H1 (cell line): Measurements from ENCODE around the gene TCEANC2. TPM values are rescaled to one million over a fixed set of nuclear protein-coding genes. Genes with fewer than 3 reads are reported as not detected.

Experiments used
- CTCF ChIA-PET: fragments of 300-600 bp; sonication (Branson Sonifier 250); formaldehyde crosslinking; loops from one replicate; lab custom pipeline; 2021; ENCODE audit not compliant: partially characterized antibody; lab: Charles Lee
- POLR2A ChIA-PET: fragments of 300-600 bp; sonication (Branson Sonifier 250); formaldehyde crosslinking; loops from one replicate; lab custom pipeline; 2021; ENCODE audit warnings: inconsistent platforms; ENCODE audit not compliant: partially characterized antibody; lab: Charles Lee
- DNase-seq, 2 experiments: peaks; one replicate each; pipeline versions ENCODE4 v3.0.0 to v3.0.0-alpha.2; 2010 to 2022; ENCODE audit warnings: low spot score in 2 of 2, low read depth in 1 of 2, mixed read lengths in 1 of 2
- FAIRE-seq: peaks from 2 replicates; lab custom pipeline; 2011; peaks lifted over from hg19 to GRCh38; lab: Jason Lieb, UNC
- H2AFZ ChIP-seq: 2 replicates; pipeline ENCODE4 v1.8.1; 2012; ENCODE audit warnings: low read length, inconsistent platforms
- H2AK5ac ChIP-seq: 2 replicates; pipeline ENCODE4 v1.6.1; 2013; ENCODE audit warnings: low read depth, low read length
- H2BK120ac ChIP-seq: replicated peaks from 2 replicates; pipeline ENCODE3; 2013; ENCODE audit warnings: low read depth, low read length, inconsistent platforms
- H2BK12ac ChIP-seq: 2 replicates; pipeline ENCODE4 v1.6.1; 2013; ENCODE audit warnings: low read depth, low read length
- H2BK15ac ChIP-seq: 2 replicates; pipeline ENCODE4 v1.6.1; 2013; ENCODE audit warnings: low read length
- H2BK20ac ChIP-seq: 2 replicates; pipeline ENCODE4 v1.6.1; 2013; ENCODE audit warnings: low read length
- H2BK5ac ChIP-seq: 2 replicates; pipeline ENCODE4 v1.6.1; 2013; ENCODE audit warnings: low read depth, low read length
- H3K14ac ChIP-seq: 2 replicates; pipeline ENCODE4 v1.6.1; 2013; ENCODE audit warnings: inconsistent platforms; ENCODE audit not compliant: insufficient read length
- H3K18ac ChIP-seq: 2 replicates; pipeline ENCODE4 v1.6.1; 2013; ENCODE audit warnings: low read length; ENCODE audit errors: extremely low read depth
- H3K23ac ChIP-seq: 2 replicates; pipeline ENCODE4 v1.6.1; 2013; ENCODE audit warnings: inconsistent platforms; ENCODE audit not compliant: insufficient read length
- H3K23me2 ChIP-seq: 2 replicates; pipeline ENCODE4 v1.6.1; 2013; ENCODE audit warnings: low read depth, low read length
- H3K27ac ChIP-seq: 2 replicates; pipeline ENCODE4 v1.6.1; 2011; ENCODE audit warnings: low read depth, low read length, inconsistent platforms
- H3K27me3 ChIP-seq, 4 experiments: replicated peaks in 1 of 4; 1 replicate in 1 of 4; 2 replicates in 3 of 4; pipeline versions ENCODE4 v1.6.1 to v1.8.1; 2011 to 2013; ENCODE audit warnings: low read length in 3 of 4, mild to moderate bottlenecking in 3 of 4, inconsistent platforms in 2 of 4, mixed read lengths in 2 of 4, moderate library complexity in 1 of 4; ENCODE audit not compliant: control insufficient read depth in 3 of 4, insufficient read depth in 3 of 4; ENCODE audit errors: extremely low read depth in 1 of 4
- H3K36me3 ChIP-seq, 4 experiments: 2 replicates each; pipeline versions ENCODE4 v1.6.1 to v1.8.1; 2011 to 2013; ENCODE audit warnings: mild to moderate bottlenecking in 4 of 4, low read length in 3 of 4, moderate library complexity in 2 of 4, control low read depth in 1 of 4, inconsistent platforms in 1 of 4; ENCODE audit not compliant: insufficient read depth in 4 of 4, control insufficient read depth in 2 of 4
- H3K4ac ChIP-seq: replicated peaks from 2 replicates; pipeline ENCODE3; 2013; ENCODE audit warnings: low read length, low read depth, mixed read lengths, inconsistent platforms; ENCODE audit not compliant: insufficient read length
- H3K4me1 ChIP-seq, 4 experiments: replicated peaks in 1 of 4; 1 replicate in 1 of 4; 2 replicates in 3 of 4; pipeline versions ENCODE4 v1.6.1 to v1.8.1; 2011 to 2013; ENCODE audit warnings: low read length in 3 of 4, inconsistent platforms in 2 of 4, mixed read lengths in 1 of 4; ENCODE audit not compliant: insufficient read depth in 4 of 4, control insufficient read depth in 3 of 4
- H3K4me2 ChIP-seq, 2 experiments: 2 replicates each; pipeline versions ENCODE4 v1.6.1 to v1.8.1; 2011 to 2013; ENCODE audit warnings: low read depth in 2 of 2, low read length in 2 of 2, control low read depth in 1 of 2, inconsistent platforms in 1 of 2, mild to moderate bottlenecking in 1 of 2; ENCODE audit not compliant: insufficient read depth in 1 of 2
- H3K4me3 ChIP-seq, 4 experiments: fragments of 200-600, 300-600 bp in 1 of 4; sonication (generic), shearing (Covaris generic), sonication (Bioruptor Twin) in 1 of 4; 2 replicates each; pipeline versions ENCODE4 v1.5.1 to v1.8.1; 2011 to 2016; ENCODE audit warnings: low read length in 4 of 4, low read depth in 3 of 4, control low read depth in 2 of 4, inconsistent platforms in 2 of 4, mild to moderate bottlenecking in 2 of 4, mixed read lengths in 1 of 4, moderate library complexity in 1 of 4; ENCODE audit not compliant: insufficient read depth in 2 of 4; ENCODE audit errors: extremely low read depth in 1 of 4
- H3K56ac ChIP-seq: replicated peaks from 2 replicates; pipeline ENCODE3; 2013; ENCODE audit warnings: low read depth, mild to moderate bottlenecking, mixed read lengths, low read length, inconsistent platforms; ENCODE audit not compliant: insufficient read length
- H3K79me1 ChIP-seq: 2 replicates; pipeline ENCODE4 v1.6.1; 2013; ENCODE audit warnings: low read depth, low read length, control low read depth
- H3K79me2 ChIP-seq, 2 experiments: 2 replicates each; pipeline versions ENCODE4 v1.6.1 to v1.8.1; 2012 to 2013; ENCODE audit warnings: low read length in 2 of 2, mild to moderate bottlenecking in 2 of 2, inconsistent platforms in 1 of 2; ENCODE audit not compliant: insufficient read depth in 2 of 2, control insufficient read depth in 1 of 2
- H3K9ac ChIP-seq, 4 experiments: replicated peaks in 1 of 4; 1 replicate in 1 of 4; 2 replicates in 3 of 4; pipeline versions ENCODE4 v1.6.1 to v1.8.1; 2011 to 2013; ENCODE audit warnings: low read depth in 3 of 4, low read length in 3 of 4, control low read depth in 2 of 4, mild to moderate bottlenecking in 2 of 4, moderate library complexity in 2 of 4, inconsistent platforms in 1 of 4; ENCODE audit errors: extremely low read depth in 1 of 4
- H3K9me3 ChIP-seq, 2 experiments: 2 replicates each; pipeline versions ENCODE4 v1.6.1 to v1.8.1; 2012 to 2013; ENCODE audit warnings: mild to moderate bottlenecking in 2 of 2, moderate library complexity in 2 of 2, control low read depth in 1 of 2, inconsistent platforms in 1 of 2, low read depth in 1 of 2, low read length in 1 of 2, mixed read lengths in 1 of 2; ENCODE audit not compliant: insufficient read depth in 2 of 2
- H4K20me1 ChIP-seq, 2 experiments: replicated peaks in 1 of 2; 2 replicates each; pipeline versions ENCODE3 to v1.8.1; 2011 to 2013; ENCODE audit warnings: inconsistent platforms in 2 of 2, low read length in 2 of 2, mild to moderate bottlenecking in 1 of 2; ENCODE audit not compliant: insufficient read depth in 2 of 2, control insufficient read depth in 1 of 2
- H4K5ac ChIP-seq: 2 replicates; pipeline ENCODE4 v1.6.1; 2013; ENCODE audit warnings: low read length, low read depth, mixed read lengths, inconsistent platforms; ENCODE audit not compliant: insufficient read length
- H4K8ac ChIP-seq: 2 replicates; pipeline ENCODE4 v1.8.0; 2013; ENCODE audit warnings: mild to moderate bottlenecking, moderate library complexity, low read length, inconsistent platforms; ENCODE audit not compliant: insufficient read depth; ENCODE audit errors: extremely low read depth
- H4K91ac ChIP-seq: replicated peaks from 2 replicates; pipeline ENCODE3; 2013; ENCODE audit warnings: low read length, mixed read lengths, inconsistent platforms; ENCODE audit not compliant: insufficient read length
- ASH2L ChIP-seq: fragments of 200-600, 300-600 bp; sonication (generic); IDR thresholded peaks from one replicate; pipeline ENCODE4 v1.7.1; 2017; ENCODE audit warnings: low read length
- KDM5A ChIP-seq: fragments of 200-600 bp; IDR thresholded peaks from 2 replicates; pipeline ENCODE4 v1.7.1; 2012; ENCODE audit warnings: mild to moderate bottlenecking, low read length, inconsistent platforms, mixed read lengths
- MAX ChIP-seq: IDR thresholded peaks from 2 replicates; pipeline ENCODE4 v1.6.1; 2012; ENCODE audit warnings: inconsistent platforms
- SRF ChIP-seq: IDR thresholded peaks from 2 replicates; pipeline ENCODE4 v1.6.1; 2011; ENCODE audit warnings: mild to moderate bottlenecking, low read depth, low read length, moderate library complexity
- SUZ12 ChIP-seq: fragments of 200-600 bp; sonication (generic); IDR thresholded peaks from 2 replicates; pipeline ENCODE4 v1.6.1; 2012; ENCODE audit warnings: mild to moderate bottlenecking, inconsistent platforms, low read length, moderate library complexity, mixed read lengths
- USF2 ChIP-seq: IDR thresholded peaks from 2 replicates; pipeline ENCODE4 v1.6.1; 2011; ENCODE audit warnings: low read length, improper control_type of control experiment
- WGBS, 2 experiments: shearing (Covaris generic) in 1 of 2; methylation state at CpG; one replicate each; pipeline versions ENCODE4 v1.1.6 to v1.1.7; 2013 to 2015; ENCODE audit warnings: low lambda C conversion rate in 2 of 2, mixed read lengths in 2 of 2, inconsistent platforms in 1 of 2, low coverage in 1 of 2, missing lambda C conversion rate in 1 of 2; ENCODE audit not compliant: insufficient replicate concordance in 2 of 2, insufficient coverage in 1 of 2, insufficient read length in 1 of 2; ENCODE audit errors: extremely low coverage in 1 of 2, missing lambda C conversion rate in 1 of 2; 5-methylcytosine and 5-hydroxymethylcytosine counted together
- polyA plus RNA-seq, 7 experiments: library from polyadenylated mRNA; depleted of rRNA in 3 of 7; stranded (reverse) in 5 of 7; unstranded in 2 of 7; fragments of >200 nt in 5 of 7; fragments of 200-250 nt in 2 of 7; gene quantifications; 1 replicate in 5 of 7; 2 replicates in 1 of 7; 4 replicates in 1 of 7; pipeline versions ENCODE4 v1.2.1 to v1.2.3, GENCODE V29; 2011 to 2013; ENCODE audit warnings: missing spikeins in 2 of 7, mixed read lengths in 2 of 7
- total RNA-seq: library from RNA; stranded (reverse); fragmentation: NEBNext Ultra II Directional; extraction: Animal tissue kit (Norgen Biotek cat#: 25700); gene quantifications from 2 replicates; pipeline ENCODE4 v1.2.1, GENCODE V29; 2021

The TCEANC2 gene
- total and polyA plus RNA-seq, 2 of the 8 experiments (the other 6 are each of a cell fraction or from before 2014, with no cell fraction given), result 4.2 to 8.2 TPM

DNA sequence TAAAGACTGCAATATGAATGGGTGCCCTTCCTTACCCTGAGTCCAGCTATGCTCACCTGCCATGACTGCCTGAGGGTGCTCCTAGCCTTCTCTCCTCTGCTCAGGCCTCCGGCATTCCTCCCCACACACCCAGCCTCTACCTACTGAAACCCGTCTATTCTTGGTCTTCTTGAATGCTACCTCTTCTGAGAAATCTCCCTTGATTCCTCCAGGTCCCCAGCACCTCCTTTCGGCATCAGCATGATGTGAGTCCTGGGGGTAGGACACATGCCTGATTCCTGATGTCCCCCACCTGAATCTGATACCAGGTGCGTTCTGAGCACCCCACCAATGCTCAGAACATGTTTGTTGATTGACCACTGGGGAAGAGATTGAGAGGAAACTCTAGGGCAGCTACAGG lies 44.0 kb upstream of the TCEANC2 start:
- no peak overlapping the region for H4K91ac ChIP-seq
- no peaks in the 10 kb centered on the region for H3K36me3 ChIP-seq
- H2AK5ac ChIP-seq, result no peak overlapping the region
- H4K5ac ChIP-seq, result no peak overlapping the region
- no peak overlapping the region for H4K8ac ChIP-seq
- H3K4me1 ChIP-seq, result peaks cover 0 to 3% (median 0%) of the 10 kb centered on the region in 4 experiments; a peak in 1 of 7 replicates
- no peak for FAIRE-seq
- no peak for DNase-seq
- H4K20me1 ChIP-seq, result no peaks in the 10 kb centered on the region
- H2BK20ac ChIP-seq, result no peak overlapping the region
- no peak overlapping the region for H2AFZ ChIP-seq
- no peak overlapping the region for H3K4ac ChIP-seq
- ChIA-PET CTCF (interaction anchor here (1.0 to 2.4 kb wide), 5 partner anchors 8 to 149 kb away, joined by 3 to 8 read pairs (median 6); partner anchors contain the start of gene LDLRAD1), POLR2A (no interaction called here)
- H2BK120ac ChIP-seq, result no peak overlapping the region
- H3K27ac ChIP-seq, result no peak overlapping the region
- H3K79me2 ChIP-seq, result no peaks in the 10 kb centered on the region
- no peak overlapping the region for H3K4me2 ChIP-seq
- H3K23me2 ChIP-seq, result no peaks in the 10 kb centered on the region; the same call in 1 of the 2 replicates
- H3K18ac ChIP-seq, result no peak overlapping the region
- no peak overlapping the region for H2BK15ac ChIP-seq
- no peak overlapping the region for H2BK5ac ChIP-seq
- H3K27me3 ChIP-seq, result no peaks in the 10 kb centered on the region
- H3K23ac ChIP-seq, result no peak overlapping the region
- no peak overlapping the region for H3K14ac ChIP-seq
- no peak overlapping the region for H3K4me3 ChIP-seq
- no peaks in the 10 kb centered on the region for H3K79me1 ChIP-seq
- peaks cover 3 to 12% of the 10 kb centered on the region in 2 experiments; a peak in 3 of 4 replicates for H3K9me3 ChIP-seq
- TF ChIP-seq MAX (no peak), SUZ12 (no peak), SRF (no peak), ASH2L (no peak), USF2 (no peak), KDM5A (no peak)
- H3K56ac ChIP-seq, result no peak overlapping the region
- 90% methylated on average over 4 of the region's 4 CpGs; no CpG with 5 or more reads in 1 of the 2 experiments for WGBS, 2 experiments
- H2BK12ac ChIP-seq, result no peak overlapping the region
- no peak overlapping the region for H3K9ac ChIP-seq
